CD4-positive, CD25-positive, alpha-beta regulatory T cell (primary cell): Measurements from ENCODE around the gene PLA2G4B. TPM values are rescaled to one million over a fixed set of nuclear protein-coding genes. Genes with fewer than 3 reads are reported as not detected.

Experiments used
- polyA plus RNA-seq, 4 donors: library from polyadenylated mRNA; unstranded; fragments of 300-500 nt; fragmentation: Illumina TruSeq; gene quantifications; one replicate each; pipeline ENCODE4 v1.2.3, GENCODE V29; 2021
- total RNA-seq: library from RNA; stranded (reverse); gene quantifications from one replicate; pipeline ENCODE4 v1.2.3, GENCODE V29; 2022

PLA2G4B gene
- total and polyA plus RNA-seq, 5 donors from 2014 or later: 0.42 to 30.1 (median 2.3) TPM

Other genes with a start within 250 kb of the PLA2G4B start
- gene MGA, start 178.4 kb upstream of the PLA2G4B start, total RNA-seq: 46.9 TPM
- gene MGA, start 178.4 kb upstream of the PLA2G4B start, polyA plus RNA-seq: 10 to 100 TPM; 10.4 to 16.1 (median 15.3) TPM
- 40.4 TPM for gene MAPKBP1, start 64.4 kb upstream of the PLA2G4B start, total RNA-seq
- gene MAPKBP1, start 64.4 kb upstream of the PLA2G4B start, polyA plus RNA-seq: 1 to 10 TPM; 1.9 to 3.1 (median 2.6) TPM
- 42.2 TPM for gene JMJD7, start 10.8 kb upstream of the PLA2G4B start, total RNA-seq
- gene JMJD7, start 10.8 kb upstream of the PLA2G4B start, polyA plus RNA-seq: 10 to 100 TPM; 17.0 to 26.1 (median 24.5) TPM
- 2.7 TPM for gene SPTBN5, start 55.2 kb downstream of the PLA2G4B start, total RNA-seq
- under 1 TPM in 1 of 4 donors, not detected in 3; 0.26 TPM for gene SPTBN5, start 55.2 kb downstream of the PLA2G4B start, polyA plus RNA-seq
- 57.8 TPM for gene EHD4, start 133.7 kb downstream of the PLA2G4B start, total RNA-seq
- 10 to 100 TPM in 3 of 4 donors, 1 to 10 TPM in 1; 9.3 to 14.2 (median 13.5) TPM for gene EHD4, start 133.7 kb downstream of the PLA2G4B start, polyA plus RNA-seq
- not detected for gene PLA2G4E, start 182.2 kb downstream of the PLA2G4B start, total RNA-seq
- gene PLA2G4E, start 182.2 kb downstream of the PLA2G4B start, polyA plus RNA-seq: not detected